ENCODE data around the gene ABL1. TPM values are rescaled to one million over a fixed set of nuclear protein-coding genes. Genes with fewer than 3 reads are reported as not detected.
A peak's percentile ranks its signal among the peaks of the same experiment; 100 is the strongest.

Gene ABL1
- total RNA-seq, 1 donor from 2014 or later: 91.0 TPM

DNA sequence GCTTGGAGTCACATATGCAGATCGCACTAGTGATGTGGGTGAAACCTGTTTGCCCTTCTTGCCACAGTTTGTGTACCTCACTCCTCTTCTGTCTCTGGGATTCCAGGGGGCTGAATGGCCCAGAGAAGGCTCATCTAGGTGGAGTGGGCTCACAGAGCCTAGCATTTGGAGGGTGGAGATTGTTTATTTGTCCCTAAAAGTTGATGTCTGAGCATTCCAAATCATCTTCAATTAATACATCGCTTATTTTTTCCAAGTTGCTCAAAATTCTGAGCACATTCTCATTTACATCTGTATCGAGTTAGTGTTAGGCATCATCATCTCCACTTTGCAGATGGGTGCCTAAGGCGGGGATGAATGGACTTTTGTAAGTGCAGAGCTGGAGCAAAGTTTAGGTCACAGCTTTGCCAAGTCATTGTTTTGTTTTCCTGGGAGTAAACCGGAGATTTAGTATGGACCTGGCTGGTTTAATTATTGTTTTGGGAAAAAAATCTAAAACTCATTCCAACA is 2.0 kb downstream of the ABL1 start:
- DNase-seq (ENCODE audit: low read depth, low spot score): no peak
- Mint-ChIP-seq H3K9me3 (no peaks in the 10 kb centered on the region), H3K4me3 (peak overlapping the region; percentile 90), H3K4me1 (peaks cover 64% of the 10 kb centered on the region), H3K27ac (ENCODE audit: unreplicated experiment) (peak overlapping the region; percentile 85), H3K36me3 (ENCODE audit: low read depth) (no peaks in the 10 kb centered on the region), H3K27me3 (ENCODE audit: low read depth) (no peaks in the 10 kb centered on the region)
- TF ChIP-seq, protein P1, sequence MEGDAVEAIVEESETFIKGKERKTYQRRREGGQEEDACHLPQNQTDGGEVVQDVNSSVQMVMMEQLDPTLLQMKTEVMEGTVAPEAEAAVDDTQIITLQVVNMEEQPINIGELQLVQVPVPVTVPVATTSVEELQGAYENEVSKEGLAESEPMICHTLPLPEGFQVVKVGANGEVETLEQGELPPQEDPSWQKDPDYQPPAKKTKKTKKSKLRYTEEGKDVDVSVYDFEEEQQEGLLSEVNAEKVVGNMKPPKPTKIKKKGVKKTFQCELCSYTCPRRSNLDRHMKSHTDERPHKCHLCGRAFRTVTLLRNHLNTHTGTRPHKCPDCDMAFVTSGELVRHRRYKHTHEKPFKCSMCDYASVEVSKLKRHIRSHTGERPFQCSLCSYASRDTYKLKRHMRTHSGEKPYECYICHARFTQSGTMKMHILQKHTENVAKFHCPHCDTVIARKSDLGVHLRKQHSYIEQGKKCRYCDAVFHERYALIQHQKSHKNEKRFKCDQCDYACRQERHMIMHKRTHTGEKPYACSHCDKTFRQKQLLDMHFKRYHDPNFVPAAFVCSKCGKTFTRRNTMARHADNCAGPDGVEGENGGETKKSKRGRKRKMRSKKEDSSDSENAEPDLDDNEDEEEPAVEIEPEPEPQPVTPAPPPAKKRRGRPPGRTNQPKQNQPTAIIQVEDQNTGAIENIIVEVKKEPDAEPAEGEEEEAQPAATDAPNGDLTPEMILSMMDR (conservative IDR thresholded peaks at IDR 0.05): no peak

DNA sequence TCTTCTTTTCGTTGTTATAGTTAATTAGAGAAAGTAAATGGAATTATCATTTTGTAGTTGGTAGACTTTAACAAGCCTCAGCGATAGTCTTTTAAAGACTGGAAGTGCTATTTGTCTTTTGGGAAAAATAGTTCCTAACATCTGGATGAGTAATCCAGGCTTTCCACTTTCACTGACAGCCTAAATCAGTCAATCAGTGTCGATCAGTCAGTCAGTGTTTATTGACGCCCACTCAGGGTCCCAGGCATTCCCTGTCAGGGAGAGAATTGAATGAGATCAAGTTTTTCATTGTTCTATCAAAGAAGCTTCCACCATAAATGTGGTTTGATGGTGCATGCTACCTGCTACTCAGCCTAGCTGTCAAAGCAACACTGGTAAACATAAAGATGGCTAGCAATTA is 2.6 kb downstream of the ABL1 start:
- Mint-ChIP-seq H3K4me1 (peaks cover 70% of the 10 kb centered on the region), H3K4me3 (peak overlapping the region; percentile 90), H3K9me3 (no peaks in the 10 kb centered on the region), H3K27ac (ENCODE audit: unreplicated experiment) (no peak overlapping the region), H3K36me3 (ENCODE audit: low read depth) (no peaks in the 10 kb centered on the region), H3K27me3 (ENCODE audit: low read depth) (no peaks in the 10 kb centered on the region)
- TF ChIP-seq, protein P1 (conservative IDR thresholded peaks at IDR 0.05): no peak
- DNase-seq (ENCODE audit: low read depth, low spot score): no peak

DNA sequence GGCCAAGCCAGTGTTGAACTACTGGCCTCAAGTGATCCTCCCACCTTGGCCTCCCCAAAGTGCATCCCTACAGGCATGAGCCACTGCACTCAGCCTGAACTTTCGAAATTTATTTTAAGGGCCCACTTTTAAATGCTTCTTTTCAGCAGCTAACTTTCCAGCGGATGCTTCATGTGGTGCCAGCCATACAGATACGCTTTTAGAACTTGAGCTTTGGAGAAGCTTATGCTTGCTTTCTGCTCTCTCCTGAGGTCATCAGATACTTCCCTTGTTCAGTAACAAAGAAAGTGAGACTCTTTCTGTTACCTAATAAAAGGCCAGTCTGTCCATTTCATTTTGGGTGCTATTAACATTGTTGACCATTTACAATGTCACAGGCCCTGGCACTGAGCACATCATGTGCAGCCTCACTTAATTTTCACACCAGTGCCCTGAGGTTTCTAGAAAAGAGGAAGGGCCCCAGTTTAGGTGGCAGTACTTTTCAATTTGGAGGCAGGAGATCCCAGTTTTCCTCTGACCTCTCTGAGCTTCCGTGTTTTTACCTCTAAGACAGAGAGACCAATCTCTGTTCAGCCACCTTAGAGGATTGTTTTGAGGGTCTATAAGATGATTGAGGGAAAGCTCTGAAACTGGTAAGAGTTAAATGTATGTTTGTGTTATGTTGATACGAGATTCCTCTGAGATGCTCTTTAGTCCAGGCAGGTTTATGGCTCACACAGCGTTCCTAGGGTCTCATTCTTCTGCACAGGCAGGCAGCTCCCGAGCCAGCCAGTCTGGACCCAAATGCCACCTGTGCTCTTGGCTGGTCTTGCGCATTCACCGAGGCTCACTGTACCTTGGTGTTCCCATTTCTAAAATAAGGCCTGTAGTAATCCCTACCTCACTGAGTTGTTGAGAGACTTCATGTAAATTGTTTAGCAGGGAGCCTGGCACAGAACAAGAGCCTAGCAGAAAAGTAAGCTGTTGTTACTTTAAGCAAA is 4.4 kb downstream of the ABL1 start:
- DNase-seq (ENCODE audit: low read depth, low spot score): no peak
- H3K27ac Mint-ChIP-seq (ENCODE audit: unreplicated experiment): no peak overlapping the region
- peak overlapping the region; percentile 35 for H3K4me3 Mint-ChIP-seq
- H3K4me1 Mint-ChIP-seq: peaks cover 74% of the 10 kb centered on the region
- H3K9me3 Mint-ChIP-seq: no peaks in the 10 kb centered on the region
- no peaks in the 10 kb centered on the region for H3K27me3 Mint-ChIP-seq (ENCODE audit: low read depth)
- no peaks in the 10 kb centered on the region for H3K36me3 Mint-ChIP-seq (ENCODE audit: low read depth)
- TF ChIP-seq, protein P1 (conservative IDR thresholded peaks at IDR 0.05): no peak

DNA sequence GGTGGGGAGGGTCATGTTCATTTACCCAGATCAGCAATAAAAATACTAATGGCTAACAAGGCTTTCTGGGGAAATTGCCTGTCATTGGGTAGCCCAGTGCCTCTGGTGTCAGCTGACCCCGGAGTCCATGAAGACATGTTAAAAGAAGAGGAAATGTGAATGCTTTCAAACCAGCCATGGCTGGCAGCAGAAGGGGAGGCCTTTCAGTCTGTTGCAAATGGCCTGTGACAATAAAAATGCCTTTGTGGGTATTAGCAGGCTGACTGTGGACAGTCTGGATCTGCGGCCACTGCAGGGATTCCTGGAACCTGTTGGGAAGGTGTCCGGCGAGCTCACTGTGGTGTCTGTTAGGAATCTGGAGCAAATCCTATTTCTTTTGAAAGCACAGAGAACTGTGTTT is 7.5 kb downstream of the ABL1 start:
- peak overlapping the region; percentile 50 for H3K4me3 Mint-ChIP-seq
- H3K27me3 Mint-ChIP-seq (ENCODE audit: low read depth): no peaks in the 10 kb centered on the region
- peaks cover 82% of the 10 kb centered on the region for H3K4me1 Mint-ChIP-seq
- H3K27ac Mint-ChIP-seq (ENCODE audit: unreplicated experiment): no peak overlapping the region
- DNase-seq (ENCODE audit: low read depth, low spot score): no peak
- TF ChIP-seq, protein P1 (conservative IDR thresholded peaks at IDR 0.05): no peak
- H3K9me3 Mint-ChIP-seq: no peaks in the 10 kb centered on the region
- H3K36me3 Mint-ChIP-seq (ENCODE audit: low read depth): no peaks in the 10 kb centered on the region

DNA sequence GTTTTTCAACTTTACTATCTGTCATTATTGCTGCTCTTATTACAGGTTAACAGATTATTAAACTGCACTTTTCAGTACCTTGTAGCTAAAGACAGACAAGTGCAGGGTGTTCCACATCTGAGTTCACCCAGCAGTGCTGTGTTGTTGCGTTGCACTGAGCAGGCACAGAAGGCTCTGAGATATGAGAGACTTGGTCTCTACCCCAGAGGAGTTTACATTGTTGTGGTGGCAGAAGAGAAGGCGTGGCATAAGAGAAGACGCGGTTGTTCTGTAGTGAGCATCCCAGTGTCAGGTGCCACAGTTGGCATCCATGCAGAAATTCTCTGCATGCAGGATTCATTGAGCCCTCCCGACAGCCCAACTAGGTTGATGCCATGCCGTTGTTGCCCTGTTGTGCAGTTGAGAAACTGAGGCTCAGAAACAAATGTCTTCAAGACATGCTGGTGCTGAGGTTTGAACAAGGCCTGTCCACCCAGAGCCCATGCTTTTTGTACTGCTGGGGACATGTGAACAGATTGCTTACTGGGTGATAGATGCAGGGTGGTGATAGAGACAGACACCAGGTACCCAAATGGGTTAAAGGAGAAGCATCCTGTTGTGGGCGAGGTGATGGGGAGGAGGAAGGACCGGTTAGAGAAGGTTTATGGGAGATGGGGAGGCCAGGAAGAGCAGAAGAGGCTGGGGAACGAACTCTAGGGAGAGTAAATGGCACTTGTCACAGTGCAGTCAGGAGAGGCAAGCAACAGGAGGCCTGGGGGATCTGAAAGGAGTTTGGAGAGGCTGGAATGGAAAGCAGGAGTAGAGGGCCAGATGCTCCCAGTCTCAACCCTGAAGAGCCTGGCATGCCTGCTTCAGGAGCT is 8.2 kb downstream of the ABL1 start:
- no peaks in the 10 kb centered on the region for H3K27me3 Mint-ChIP-seq (ENCODE audit: low read depth)
- H3K9me3 Mint-ChIP-seq: no peaks in the 10 kb centered on the region
- H3K4me3 Mint-ChIP-seq: peak overlapping the region; percentile 27
- no peaks in the 10 kb centered on the region for H3K36me3 Mint-ChIP-seq (ENCODE audit: low read depth)
- H3K27ac Mint-ChIP-seq (ENCODE audit: unreplicated experiment): no peak overlapping the region
- TF ChIP-seq, protein P1 (conservative IDR thresholded peaks at IDR 0.05): no peak
- DNase-seq (ENCODE audit: low read depth, low spot score): no peak
- H3K4me1 Mint-ChIP-seq: peaks cover 80% of the 10 kb centered on the region
